NCI-H1436 (cell line): ENCODE measurements around the gene TRIL.

ENCODE experiments used
- DNase-seq: peaks from one replicate; lab custom pipeline; 2025; lab: John Stamatoyannopoulos, UW

The TRIL gene

GRCh38 chr7:28958235-28958979 lies at the start of gene TRIL:
TRIL (minus strand) TSS chr7:28958330; CDS start chr7:28958046, 284 bp downstream.
- DNase-seq: no peak

DNA sequence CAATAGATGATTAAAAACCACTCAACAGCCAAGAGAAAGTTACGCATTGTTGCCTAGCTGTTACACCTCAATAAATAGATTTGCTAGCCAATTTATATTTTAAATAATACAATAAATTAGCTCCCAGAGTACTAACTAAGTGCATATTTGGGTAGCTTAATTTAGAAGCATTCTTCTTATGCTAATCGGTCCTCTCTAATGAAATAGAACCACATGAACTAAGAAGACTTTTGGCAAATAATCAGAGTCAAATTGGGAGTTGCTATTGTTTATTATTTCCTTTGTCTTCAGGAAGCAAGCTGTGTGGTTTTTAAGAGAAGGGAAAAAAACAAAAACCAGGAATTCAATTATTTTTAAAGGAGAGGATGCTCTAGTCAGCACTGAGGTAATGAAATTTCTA lies 49.0 kb upstream of the TRIL start:
- no peak for DNase-seq

GRCh38 chr7:29005829-29006228 lies 47.7 kb upstream of the TRIL start:
- DNase-seq: no peak

DNA sequence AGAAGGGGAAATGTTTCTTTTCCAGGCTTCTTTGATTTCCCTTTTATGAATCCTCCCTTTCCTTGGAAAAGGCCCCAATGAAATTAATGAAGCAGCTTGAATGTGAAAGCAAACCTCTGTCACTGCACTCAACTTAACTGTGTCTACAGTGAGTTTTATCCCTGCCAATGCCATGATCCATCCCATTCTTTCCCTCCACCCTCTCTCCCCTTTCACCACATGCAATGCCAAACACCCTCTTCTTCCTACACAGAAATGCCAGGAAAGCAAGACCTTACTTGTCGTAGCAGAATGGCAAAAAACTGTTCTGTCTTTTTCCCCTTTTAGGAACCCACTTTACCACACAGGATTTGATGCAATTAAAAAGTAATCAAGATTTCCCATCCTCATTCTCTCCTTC lies 47.3 kb upstream of the TRIL start:
- DNase-seq: no peak

DNA sequence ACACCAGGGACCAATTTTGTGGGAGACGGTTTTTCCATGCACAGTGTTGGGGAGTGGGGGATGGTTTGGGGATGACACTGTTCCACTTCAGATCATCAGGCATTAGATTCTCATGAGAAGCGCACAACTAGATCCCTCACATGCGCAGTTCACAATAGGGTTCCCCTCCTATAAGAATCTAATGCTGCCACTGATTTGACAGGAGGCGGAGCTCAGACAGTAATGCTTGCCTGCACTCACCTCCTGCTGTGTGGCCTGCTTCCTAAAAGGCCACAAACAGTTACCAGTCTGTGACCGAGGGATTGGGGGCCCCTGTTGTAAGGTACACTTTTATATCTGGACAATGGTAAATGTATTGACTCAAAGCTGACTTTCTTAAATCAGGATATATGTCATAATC lies 45.6 kb upstream of the TRIL start:
- DNase-seq: no peak

DNA sequence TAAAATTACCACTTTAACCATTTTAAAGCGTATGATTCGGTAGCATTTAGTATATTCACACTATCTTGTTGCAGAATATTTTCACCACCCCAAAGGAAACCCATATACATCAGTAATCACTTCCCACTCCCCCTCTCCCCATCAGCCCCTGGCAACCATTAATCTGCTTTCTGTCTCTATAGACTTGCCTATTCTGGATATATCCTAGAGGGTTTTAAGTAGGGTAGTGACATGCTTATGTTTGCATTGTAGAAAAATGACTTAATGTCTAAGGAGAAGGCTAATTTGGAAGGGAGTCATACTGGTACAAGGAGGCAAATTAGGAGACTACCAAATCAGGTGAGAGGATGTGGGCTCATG lies 42.6 kb upstream of the TRIL start:
- DNase-seq: no peak

DNA sequence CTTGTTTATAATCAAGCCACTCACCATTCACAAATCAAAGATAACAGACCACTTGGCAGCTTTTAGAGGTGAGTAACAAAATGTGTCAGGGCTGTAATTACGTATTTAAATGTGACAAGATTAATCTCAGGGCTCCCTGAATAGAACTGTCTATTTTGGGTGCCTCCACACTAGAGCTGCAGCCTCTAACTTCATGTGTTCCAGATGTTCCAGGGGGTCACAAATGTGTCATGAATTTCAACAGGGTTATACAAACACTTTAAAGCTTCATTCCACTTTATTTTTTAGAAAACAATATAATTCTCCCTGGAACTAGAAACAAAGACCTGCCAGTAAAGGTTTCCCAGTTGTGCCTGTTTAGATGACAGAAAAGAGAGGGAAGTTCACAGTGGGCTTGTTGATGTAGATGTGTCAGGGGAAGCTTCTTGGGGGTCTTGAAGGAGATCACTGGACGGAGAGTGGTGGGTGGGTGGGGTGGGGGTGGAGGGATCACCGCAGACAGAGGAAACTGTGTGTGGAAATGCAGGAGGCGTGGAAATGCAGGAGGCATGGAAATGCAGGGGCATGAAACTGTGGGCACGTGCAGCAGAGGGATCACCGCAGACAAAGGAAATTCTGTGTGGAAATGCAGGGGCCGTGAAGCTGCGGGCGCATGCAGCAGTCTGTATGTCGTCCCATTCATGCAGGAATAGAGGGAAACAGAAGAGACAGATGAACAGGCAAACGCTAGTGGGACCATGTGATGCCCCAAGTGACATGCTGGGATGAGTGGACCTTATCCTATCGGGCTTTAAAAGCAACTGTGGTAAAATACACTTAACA lies 42.0 kb upstream of the TRIL start:
- no peak for DNase-seq

- no peak for DNase-seq
Measured at GRCh38 chr7:28999427-28999826, 41.3 kb upstream of the TRIL start.

- DNase-seq: no peak
Measured at GRCh38 chr7:28998105-28998504, 40.0 kb upstream of the TRIL start.

GRCh38 chr7:28996836-28997235 lies 38.7 kb upstream of the TRIL start:
- DNase-seq: no peak

- no peak for DNase-seq
Measured at GRCh38 chr7:28993371-28993770, 35.2 kb upstream of the TRIL start.

- DNase-seq: no peak
Measured at GRCh38 chr7:28992798-28993197, 34.7 kb upstream of the TRIL start.

- DNase-seq: no peak
Measured at GRCh38 chr7:28990200-28990960, 32.2 kb upstream of the TRIL start.

DNA sequence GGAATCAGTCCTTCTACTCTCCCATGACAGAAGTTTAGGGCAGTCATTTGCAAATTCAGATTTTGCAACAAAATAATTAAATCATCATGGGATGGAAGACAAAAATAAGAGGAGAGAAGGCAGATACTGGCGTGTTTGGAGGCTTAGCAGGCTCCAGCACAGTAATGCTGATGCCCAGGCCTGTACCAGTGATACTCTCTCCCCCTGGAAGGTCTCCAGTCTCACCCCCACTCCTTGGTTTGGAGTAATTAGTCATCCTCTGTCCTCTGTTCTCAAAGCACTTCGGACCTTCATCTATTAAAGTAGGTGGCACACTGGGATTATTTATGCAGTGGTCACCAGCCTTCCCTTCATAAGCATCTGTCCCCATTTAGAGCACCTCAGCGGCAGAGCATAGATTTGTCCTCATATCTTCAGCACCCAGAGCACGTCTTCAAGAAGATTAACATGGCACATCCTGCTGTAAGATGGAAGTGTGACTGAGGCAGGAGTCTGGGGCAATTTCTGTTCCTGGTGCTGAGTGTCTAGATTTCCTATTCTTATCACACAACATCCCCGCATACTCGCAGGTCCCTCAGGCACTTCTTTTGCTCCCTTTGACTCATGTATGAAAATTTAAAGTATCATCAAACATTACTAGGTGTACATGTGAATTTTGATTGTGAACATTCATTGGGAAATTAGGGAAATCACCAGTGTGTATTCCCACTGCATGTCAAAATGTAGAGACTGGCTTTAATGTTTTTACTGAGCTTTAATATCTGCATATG lies 31.3 kb upstream of the TRIL start:
- no peak for DNase-seq

GRCh38 chr7:28988810-28989209 lies 30.7 kb upstream of the TRIL start:
- DNase-seq: no peak

DNA sequence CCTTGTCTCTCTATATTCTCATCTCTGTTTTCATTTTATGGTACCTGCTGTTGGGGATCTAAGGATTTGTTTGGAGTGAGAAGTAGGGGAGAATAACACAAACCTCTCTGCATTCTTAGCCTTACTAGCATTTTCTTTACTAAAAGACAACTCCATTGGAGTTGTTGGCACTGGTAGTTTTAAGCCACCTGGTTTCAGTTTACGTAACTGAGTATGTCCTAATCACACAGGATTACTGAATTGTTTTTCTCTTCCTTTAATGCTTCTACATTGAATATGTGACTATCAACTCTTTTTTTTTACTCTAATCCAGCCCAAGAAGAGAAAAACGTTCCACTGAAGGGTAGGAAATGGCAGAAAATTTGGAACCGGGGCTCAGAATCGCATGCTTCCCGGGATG lies 30.0 kb upstream of the TRIL start:
- DNase-seq: no peak

- no peak for DNase-seq
Measured at GRCh38 chr7:28986765-28987110, 28.6 kb upstream of the TRIL start.

GRCh38 chr7:28986028-28986764 lies 28.1 kb upstream of the TRIL start:
- no peak for DNase-seq

- DNase-seq: no peak
Measured at GRCh38 chr7:28984631-28985030, 26.5 kb upstream of the TRIL start.

DNA sequence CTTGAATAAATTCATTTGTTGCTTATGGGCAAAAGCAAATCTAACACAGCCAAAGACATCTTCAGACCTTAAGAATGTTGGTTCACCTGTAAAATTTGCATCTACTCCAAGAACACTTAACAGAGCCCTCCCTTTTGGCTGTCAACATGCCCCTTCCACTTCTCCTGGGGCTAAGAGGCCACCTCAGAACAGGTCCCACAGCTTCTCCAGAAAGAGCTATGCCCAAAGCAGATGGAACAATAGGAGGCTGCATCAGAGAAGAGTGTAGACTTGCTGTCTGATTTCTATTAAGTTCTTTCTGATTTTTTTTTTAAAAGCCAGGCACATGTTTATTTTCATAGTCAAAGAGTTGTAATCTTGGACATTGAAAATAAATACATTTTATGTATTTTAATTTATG lies 26.1 kb upstream of the TRIL start:
- DNase-seq: no peak

- DNase-seq: no peak
Measured at GRCh38 chr7:28983396-28984190, 25.5 kb upstream of the TRIL start.
